Activated naive CD8-positive, alpha-beta T cell treated with anti-CD3 and anti-CD28 coated beads, Interleukin-2, amount 10 ng/mL, durations not matched to agents 7 days and 5 days (primary cell): Measurements from ENCODE around the gene LAPTM4A. TPM values are rescaled to one million over a fixed set of nuclear protein-coding genes. Genes with fewer than 3 reads are reported as not detected.
"Not testable (repeated sequence)": the region's sequence is repeated elsewhere in the genome, so short reads cannot be mapped to it uniquely, and the experiment has no call there.

Experiments
- ATAC-seq: fragments of 150-1000 bp; cut with Tn5 transposase; one replicate; pipeline ENCODE4 v1.10.0; 2021; ENCODE audit warnings: low read depth, moderate library complexity
- POLR2A ChIA-PET: fragments of 350-600 bp; sonication (Branson Sonifier 250); formaldehyde crosslinking; loops from one replicate; lab custom pipeline; 2021; ENCODE audit warnings: antibody characterized with exemption; lab: Charles Lee
- DNase-seq: peaks from one replicate; pipeline ENCODE4 v3.0.0; 2021
- H3K27ac Mint-ChIP-seq: one replicate; pipeline ENCODE4 v1.8.0; 2022; ENCODE audit warnings: mild to moderate bottlenecking, mixed read lengths
- H3K27me3 Mint-ChIP-seq: one replicate; pipeline ENCODE4 v1.8.0; 2022; ENCODE audit warnings: mild to moderate bottlenecking, moderate library complexity, mixed read lengths
- H3K36me3 Mint-ChIP-seq: one replicate; pipeline ENCODE4 v1.8.0; 2021; ENCODE audit warnings: mild to moderate bottlenecking, mixed read lengths
- H3K4me1 Mint-ChIP-seq: one replicate; pipeline ENCODE4 v1.8.0; 2021; ENCODE audit warnings: mixed read lengths
- H3K4me3 Mint-ChIP-seq: one replicate; pipeline ENCODE4 v1.8.0; 2022; ENCODE audit warnings: mild to moderate bottlenecking, moderate library complexity, mixed read lengths
- H3K9me3 Mint-ChIP-seq: one replicate; pipeline ENCODE4 v1.8.0; 2021; ENCODE audit warnings: mixed read lengths
- total RNA-seq, 2 experiments: library from RNA; stranded (reverse); gene quantifications; one replicate each; pipeline ENCODE4 v1.2.3, GENCODE V29; 2021

The LAPTM4A gene
- total RNA-seq, 2 experiments from 2014 or later, result 27.2 to 31.8 TPM

GRCh38 chr2:20052229-20052851, 912 bp upstream of the LAPTM4A start:
- no peak for ATAC-seq

DNA sequence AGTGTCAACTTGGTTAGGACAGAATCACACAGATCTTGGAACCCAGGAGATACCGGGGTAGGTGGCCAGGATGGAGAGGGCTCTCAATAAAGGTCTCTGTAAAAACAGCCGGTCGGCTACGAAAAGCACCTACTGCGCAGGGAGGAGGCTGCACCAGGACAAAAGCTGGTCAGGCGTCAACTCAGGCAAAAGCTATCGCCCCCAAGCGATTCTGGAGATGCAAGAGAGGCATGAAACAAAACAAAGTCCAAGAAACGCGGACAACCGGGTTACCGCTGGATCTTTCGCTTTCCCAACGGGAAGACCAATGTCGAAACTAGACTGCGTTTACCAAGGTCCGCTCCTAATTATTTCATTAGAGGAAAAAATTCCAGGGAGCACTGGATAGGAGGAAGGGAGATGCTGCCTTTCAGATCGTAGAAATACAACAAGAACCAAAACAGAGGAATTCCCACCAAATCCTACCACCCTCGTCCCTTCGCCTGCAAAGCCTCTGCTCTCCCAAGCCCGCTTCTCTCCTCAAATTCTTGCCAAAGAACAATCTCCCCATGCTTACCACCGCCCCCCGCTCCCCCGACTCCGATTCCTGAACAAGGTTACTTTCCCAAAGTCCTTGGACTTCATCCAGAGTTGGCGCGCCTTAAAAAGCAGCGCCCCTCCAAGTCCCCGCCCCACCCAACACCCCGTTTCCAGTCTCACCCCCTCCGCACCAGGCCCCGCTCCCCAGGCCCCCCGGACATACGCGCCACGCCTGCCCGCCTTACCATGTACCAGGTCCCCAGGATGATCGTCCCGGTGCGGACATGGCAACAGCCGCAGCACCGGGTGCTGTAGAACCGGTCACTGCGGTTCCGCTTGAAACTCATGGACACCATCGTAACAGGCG, 539 bp downstream of the LAPTM4A start:
- Mint-ChIP-seq H3K9me3 (no peaks in the 10 kb centered on the region), H3K4me1 (peaks cover 21% of the 10 kb centered on the region), H3K36me3 (no peaks in the 10 kb centered on the region), H3K27ac (no peak overlapping the region), H3K4me3 (no peak overlapping the region), H3K27me3 (peaks cover 6% of the 10 kb centered on the region)
- ATAC-seq, result peak; percentile 31
- DNase-seq, result peak; percentile 44
- POLR2A ChIA-PET, result interaction anchor here (0.9 to 2.4 kb wide), 7 partner anchors 35 to 1491 kb away, joined by 3 to 11 read pairs (median 4); partner anchors contain the start of genes RDH14, TTC32 and WDR35

More at GRCh38 chr2:20052229-20052851, 912 bp upstream of the LAPTM4A start:
- no peak overlapping the region for H3K27ac Mint-ChIP-seq
- peaks cover 20% of the 10 kb centered on the region for H3K27me3 Mint-ChIP-seq
- DNase-seq, result no peak
- H3K36me3 Mint-ChIP-seq, result no peaks in the 10 kb centered on the region
- peaks cover 21% of the 10 kb centered on the region for H3K4me1 Mint-ChIP-seq
- no peak overlapping the region for H3K4me3 Mint-ChIP-seq
- H3K9me3 Mint-ChIP-seq, result no peaks in the 10 kb centered on the region
- POLR2A ChIA-PET, result interaction anchor here (0.8 to 2.4 kb wide), 4 partner anchors 9 to 1492 kb away, joined by 4 to 11 read pairs (median 4); partner anchors contain the start of genes RDH14, TTC32 and WDR35

- H3K9me3 Mint-ChIP-seq, result no peaks in the 10 kb centered on the region
- POLR2A ChIA-PET, result interaction anchor here (2.4 kb wide), 1 partner anchor 149 kb away, joined by 11 read pairs; the partner anchor contains the start of gene TTC32
- no peaks in the 10 kb centered on the region for H3K27me3 Mint-ChIP-seq
- peaks cover 21% of the 10 kb centered on the region for H3K4me1 Mint-ChIP-seq
- no peak overlapping the region for H3K4me3 Mint-ChIP-seq
- ATAC-seq (no peak), DNase-seq (no peak)
- no peak overlapping the region for H3K27ac Mint-ChIP-seq
- no peaks in the 10 kb centered on the region for H3K36me3 Mint-ChIP-seq
Observed at GRCh38 chr2:20050104-20050645, 1.3 kb downstream of the LAPTM4A start.

GRCh38 chr2:20049637-20050036, 1.8 kb downstream of the LAPTM4A start:
- Mint-ChIP-seq H3K4me3 (no peak overlapping the region), H3K36me3 (no peaks in the 10 kb centered on the region), H3K27ac (no peak overlapping the region), H3K4me1 (peaks cover 21% of the 10 kb centered on the region), H3K9me3 (no peaks in the 10 kb centered on the region), H3K27me3 (no peaks in the 10 kb centered on the region)
- ATAC-seq (no peak), DNase-seq (no peak)
- POLR2A ChIA-PET, result no interaction called here

DNA sequence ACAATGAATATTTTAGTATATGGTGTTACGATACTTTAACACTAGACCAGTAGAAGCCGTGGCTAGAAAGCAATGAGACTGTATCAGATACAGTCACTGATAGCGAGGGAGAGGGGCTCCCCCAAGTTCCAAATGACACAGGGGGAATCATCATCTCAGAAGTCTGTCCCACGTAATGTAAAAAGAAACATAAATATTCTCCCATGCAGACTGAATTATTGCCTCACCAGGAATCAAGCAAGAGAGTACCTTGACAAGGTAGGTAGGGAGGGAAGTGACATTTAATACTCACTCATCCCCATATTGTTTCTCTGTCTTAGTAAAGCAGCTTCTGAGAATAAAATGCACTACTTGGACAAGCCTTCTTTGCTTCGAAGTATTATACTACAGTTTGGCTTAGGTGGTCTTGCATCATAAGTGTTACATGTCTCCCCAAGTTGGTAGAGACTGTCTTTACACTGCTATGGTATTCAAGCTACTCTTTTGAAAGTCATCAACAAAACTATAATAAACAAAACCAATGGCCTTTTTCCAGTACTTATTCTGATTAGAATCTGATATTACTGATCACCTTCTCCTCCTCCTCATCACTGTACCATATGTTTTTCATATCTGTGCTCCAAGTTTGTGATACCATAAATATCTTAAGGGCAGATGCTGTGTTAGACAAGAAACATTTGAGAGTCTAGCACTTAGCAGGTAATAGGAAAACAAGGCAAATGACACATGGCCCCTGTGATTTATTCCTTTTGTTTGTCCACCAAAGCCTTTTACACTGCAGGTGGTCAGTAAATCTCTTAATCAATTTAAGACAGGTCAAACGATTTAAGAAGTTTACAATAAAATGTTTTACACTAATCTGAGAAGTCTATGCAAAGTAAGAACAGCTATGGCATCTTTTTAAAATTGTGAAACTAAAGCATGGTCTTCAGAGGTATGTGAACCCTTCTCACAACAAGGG, 2.7 kb downstream of the LAPTM4A start:
- H3K36me3 Mint-ChIP-seq, result no peaks in the 10 kb centered on the region
- H3K27me3 Mint-ChIP-seq, result no peaks in the 10 kb centered on the region
- POLR2A ChIA-PET, result no interaction called here
- DNase-seq (no peak), ATAC-seq (no peak)
- peaks cover 21% of the 10 kb centered on the region for H3K4me1 Mint-ChIP-seq
- H3K4me3 Mint-ChIP-seq, result no peak overlapping the region
- no peak overlapping the region for H3K27ac Mint-ChIP-seq
- no peaks in the 10 kb centered on the region for H3K9me3 Mint-ChIP-seq

- H3K9me3 Mint-ChIP-seq, H3K27ac Mint-ChIP-seq, H3K4me3 Mint-ChIP-seq, H3K27me3 Mint-ChIP-seq, H3K36me3 Mint-ChIP-seq, DNase-seq, ATAC-seq, POLR2A ChIA-PET: not testable (repeated sequence)
- peaks cover 22% of the 10 kb centered on the region for H3K4me1 Mint-ChIP-seq
Observed at GRCh38 chr2:20045712-20046292, 5.6 kb downstream of the LAPTM4A start.

DNA sequence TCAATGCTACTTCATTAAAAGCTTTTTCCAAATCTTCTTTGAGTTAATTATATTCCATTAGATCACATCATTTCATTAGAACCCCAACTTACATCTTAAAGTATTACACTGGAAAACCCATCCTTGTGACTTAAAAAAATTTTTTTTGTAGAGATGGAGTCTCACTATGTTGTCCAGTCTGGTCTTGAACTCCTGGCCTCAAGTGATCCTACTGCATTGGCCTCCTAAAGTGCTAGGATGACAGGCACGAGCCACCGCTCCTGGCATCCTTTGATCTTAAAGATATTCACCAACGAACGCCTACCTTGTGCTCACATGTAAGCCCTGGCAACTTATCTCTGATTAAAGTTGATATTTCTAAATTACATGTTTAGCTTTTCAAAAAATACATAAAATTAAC, 6.7 kb downstream of the LAPTM4A start:
- Mint-ChIP-seq H3K36me3 (no peaks in the 10 kb centered on the region), H3K9me3 (no peaks in the 10 kb centered on the region), H3K27me3 (no peaks in the 10 kb centered on the region), H3K4me1 (peaks cover 14% of the 10 kb centered on the region), H3K27ac (no peak overlapping the region), H3K4me3 (no peak overlapping the region)
- POLR2A ChIA-PET, result no interaction called here
- no peak for DNase-seq
- ATAC-seq, result no peak

DNA sequence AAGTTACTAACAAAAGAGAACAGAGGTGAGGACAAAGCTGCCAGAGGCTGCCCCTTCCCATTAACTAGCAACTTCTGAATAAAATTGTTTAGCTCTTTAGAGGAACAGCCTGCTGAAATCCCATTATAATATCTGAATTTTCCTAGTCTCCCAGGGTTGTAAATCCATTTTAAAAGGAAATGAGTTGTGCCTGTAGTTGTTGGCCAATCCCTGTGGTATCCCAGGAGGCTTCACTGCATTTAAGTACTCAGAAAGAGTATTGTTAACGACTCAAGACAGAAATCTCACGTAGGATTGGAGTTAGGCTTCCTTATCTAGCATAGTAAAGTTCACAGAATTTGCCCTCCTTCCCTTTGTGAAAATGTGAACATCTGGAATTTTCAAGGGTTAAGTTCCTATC, 8.9 kb downstream of the LAPTM4A start:
- Mint-ChIP-seq H3K4me1 (peaks cover 1% of the 10 kb centered on the region), H3K27ac (no peak overlapping the region), H3K27me3 (no peaks in the 10 kb centered on the region), H3K9me3 (no peaks in the 10 kb centered on the region), H3K36me3 (peaks cover 6% of the 10 kb centered on the region), H3K4me3 (no peak overlapping the region)
- ATAC-seq, result no peak
- DNase-seq, result no peak
- POLR2A ChIA-PET, result no interaction called here

DNA sequence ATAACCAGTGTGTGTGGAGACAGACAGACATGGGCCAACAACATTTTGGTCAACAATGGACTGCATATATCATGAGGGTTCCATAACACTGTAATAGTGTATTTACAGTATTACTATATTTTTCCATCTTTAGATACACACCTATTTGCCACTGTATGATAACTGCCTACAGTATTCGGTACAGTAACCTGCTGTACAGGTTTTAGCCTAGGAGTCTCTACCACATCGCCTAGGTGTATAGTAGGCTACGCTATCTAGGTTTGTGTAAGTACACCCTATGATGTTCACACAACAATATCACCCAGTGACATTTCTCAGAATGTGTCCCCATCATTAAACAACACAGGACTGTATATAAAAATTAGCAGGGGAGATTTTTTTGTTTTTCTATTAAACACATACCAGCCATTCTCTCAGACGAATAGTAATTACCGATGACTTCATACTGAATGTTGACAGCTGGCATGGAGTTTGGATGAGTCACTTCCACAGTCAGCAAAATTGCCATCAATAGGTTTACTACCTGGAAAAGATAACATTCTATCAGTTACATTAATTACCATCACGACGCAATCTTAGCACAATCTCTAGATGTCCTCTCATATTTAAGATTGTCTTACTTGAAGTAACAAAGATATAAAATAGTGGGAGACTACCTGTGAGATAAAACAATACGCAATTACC, 10.8 kb downstream of the LAPTM4A start:
- no peak overlapping the region for H3K27ac Mint-ChIP-seq
- no peaks in the 10 kb centered on the region for H3K9me3 Mint-ChIP-seq
- ATAC-seq (no peak), DNase-seq (no peak)
- H3K27me3 Mint-ChIP-seq, result no peaks in the 10 kb centered on the region
- peaks cover 10% of the 10 kb centered on the region for H3K4me1 Mint-ChIP-seq
- no peak overlapping the region for H3K4me3 Mint-ChIP-seq
- POLR2A ChIA-PET, result no interaction called here
- H3K36me3 Mint-ChIP-seq, result peaks cover 22% of the 10 kb centered on the region

- H3K27me3 Mint-ChIP-seq, result no peaks in the 10 kb centered on the region
- DNase-seq (no peak), ATAC-seq (no peak)
- H3K36me3 Mint-ChIP-seq, result peaks cover 29% of the 10 kb centered on the region
- H3K4me1 Mint-ChIP-seq, result peaks cover 9% of the 10 kb centered on the region
- H3K27ac Mint-ChIP-seq, result no peak overlapping the region
- POLR2A ChIA-PET, result no interaction called here
- no peak overlapping the region for H3K4me3 Mint-ChIP-seq
- no peaks in the 10 kb centered on the region for H3K9me3 Mint-ChIP-seq
Observed at GRCh38 chr2:20037660-20038059, 13.8 kb downstream of the LAPTM4A start.

DNA sequence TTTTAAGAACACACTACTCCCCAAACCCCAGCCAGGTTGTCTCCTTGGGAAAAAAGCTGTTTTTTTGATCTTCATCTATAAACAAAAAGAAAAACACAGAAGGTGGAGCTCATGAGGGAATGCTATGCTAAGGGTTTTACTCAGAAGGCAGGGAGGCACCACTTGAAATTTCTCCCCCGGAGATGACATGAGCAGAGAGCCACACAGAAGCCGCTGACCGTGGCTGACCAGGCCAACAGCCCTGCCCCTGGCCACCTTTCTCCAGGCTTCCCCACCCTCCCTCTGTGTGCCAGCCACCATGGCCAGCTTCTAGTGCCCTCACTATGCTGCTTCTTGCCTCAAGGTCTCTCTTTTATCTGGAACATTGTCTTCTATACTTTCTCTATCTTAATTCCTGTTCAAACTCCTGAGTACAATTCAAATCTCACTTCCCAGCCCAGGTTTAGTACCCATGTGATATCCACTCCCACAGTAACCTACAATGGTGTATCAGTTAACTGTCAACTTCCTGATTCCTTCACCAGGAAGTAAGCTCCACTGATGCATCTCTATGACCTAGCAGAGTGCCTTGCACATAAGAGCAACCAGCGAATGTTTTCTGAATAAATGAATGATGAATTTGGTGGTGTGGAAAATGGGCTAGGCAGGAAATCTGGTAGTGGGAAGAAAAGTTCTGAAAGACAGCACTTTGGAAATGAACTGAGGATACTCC, 15.3 kb downstream of the LAPTM4A start:
- Mint-ChIP-seq H3K4me3 (no peak overlapping the region), H3K36me3 (peaks cover 38% of the 10 kb centered on the region), H3K27me3 (no peaks in the 10 kb centered on the region), H3K4me1 (peaks cover 9% of the 10 kb centered on the region), H3K27ac (peak overlapping the region; percentile 67), H3K9me3 (no peaks in the 10 kb centered on the region)
- POLR2A ChIA-PET, result no interaction called here
- DNase-seq (no peak), ATAC-seq (no peak)
